GM23338 (cell line): ENCODE data around the gene INTS2. TPM values are rescaled to one million over a fixed set of nuclear protein-coding genes. Genes with fewer than 3 reads are reported as not detected.

Source experiments
- ATAC-seq: fragments of 200-7000 bp; cut with Tn5 transposase; 3 replicates; pipeline ENCODE4 v1.9.1; 2020
- DNase-seq: peaks from one replicate; pipeline ENCODE4 v3.0.0-alpha.2; 2015; ENCODE audit warnings: low spot score
- H2AFZ ChIP-seq: fragments of 200-600 bp; sonication (generic); 2 replicates; pipeline ENCODE4 v1.8.0; 2016; ENCODE audit warnings: antibody characterized with exemption, mild to moderate bottlenecking, moderate library complexity
- H3F3A ChIP-seq: fragments of 200-600 bp; sonication (generic); replicated peaks from 2 replicates; pipeline ENCODE4 v1.8.0; 2017; ENCODE audit warnings: antibody characterized with exemption, mixed run types, low read depth
- H3K27ac ChIP-seq: fragments of 200-600 bp; sonication (generic); 2 replicates; pipeline ENCODE4 v1.6.1; 2016; ENCODE audit warnings: low read depth
- H3K27me3 ChIP-seq: fragments of 200-600 bp; sonication (generic); 2 replicates; pipeline ENCODE4 v1.8.0; 2016; ENCODE audit warnings: mild to moderate bottlenecking, mixed run types, moderate library complexity; ENCODE audit not compliant: insufficient read depth
- H3K36me3 ChIP-seq: fragments of 200-600 bp; sonication (generic); 2 replicates; pipeline ENCODE4 v1.8.0; 2016; ENCODE audit warnings: mild to moderate bottlenecking; ENCODE audit not compliant: insufficient read depth
- H3K4me1 ChIP-seq: fragments of 200-600 bp; sonication (generic); 2 replicates; pipeline ENCODE4 v1.8.0; 2016; ENCODE audit warnings: mild to moderate bottlenecking, moderate library complexity; ENCODE audit not compliant: insufficient read depth
- H3K4me2 ChIP-seq: fragments of 200-600 bp; sonication (generic); 2 replicates; pipeline ENCODE4 v1.7.1; 2017; ENCODE audit warnings: mixed run types
- H3K4me3 ChIP-seq: fragments of 200-600 bp; sonication (generic); 2 replicates; pipeline ENCODE4 v1.6.1; 2016; ENCODE audit warnings: mixed run types
- H3K79me2 ChIP-seq: fragments of 200-600 bp; sonication (generic); replicated peaks from 2 replicates; pipeline ENCODE4 v1.8.0; 2017; ENCODE audit warnings: mild to moderate bottlenecking; ENCODE audit not compliant: insufficient read depth
- H3K9me2 ChIP-seq: fragments of 200-600 bp; sonication (generic); 2 replicates; pipeline ENCODE4 v1.8.0; 2017; ENCODE audit not compliant: insufficient read depth
- H4K20me1 ChIP-seq: fragments of 200-600 bp; sonication (generic); replicated peaks from 2 replicates; pipeline ENCODE4 v1.8.0; 2017; ENCODE audit warnings: mild to moderate bottlenecking; ENCODE audit not compliant: insufficient read depth
- H3K27ac Mint-ChIP-seq: 2 replicates; pipeline ENCODE4 v1.8.0; 2020; ENCODE audit warnings: inconsistent platforms, mild to moderate bottlenecking, moderate library complexity, mixed read lengths
- H3K27me3 Mint-ChIP-seq: 3 replicates; pipeline ENCODE4 v1.8.0; 2022; ENCODE audit warnings: low read depth, mild to moderate bottlenecking, moderate library complexity, mixed read lengths, inconsistent platforms; ENCODE audit not compliant: insufficient read depth, poor library complexity
- H3K36me3 Mint-ChIP-seq: 3 replicates; pipeline ENCODE4 v1.8.0; 2021; ENCODE audit warnings: low read depth, mild to moderate bottlenecking, inconsistent platforms, moderate library complexity, mixed read lengths
- H3K4me1 Mint-ChIP-seq: 3 replicates; pipeline ENCODE4 v1.8.0; 2020; ENCODE audit warnings: mild to moderate bottlenecking, inconsistent platforms, mixed read lengths
- H3K4me3 Mint-ChIP-seq: 3 replicates; pipeline ENCODE4 v1.8.0; 2021; ENCODE audit warnings: moderate library complexity, mild to moderate bottlenecking, inconsistent platforms, mixed read lengths
- H3K9me3 Mint-ChIP-seq: 3 replicates; pipeline ENCODE4 v1.8.0; 2020; ENCODE audit warnings: moderate library complexity, mild to moderate bottlenecking, inconsistent platforms, mixed read lengths
- CREB1 ChIP-seq: fragments of 250-450 bp; sonication (Bioruptor Pico); IDR thresholded peaks from 2 replicates; pipeline ENCODE4 v1.5.0; 2020; ENCODE audit warnings: low read depth, mild to moderate bottlenecking, moderate library complexity
- EZH2 ChIP-seq: fragments of 200-600 bp; sonication (generic); IDR thresholded peaks from one replicate; pipeline ENCODE4 v1.8.0; 2017; ENCODE audit warnings: antibody characterized with exemption, mild to moderate bottlenecking, low read depth; ENCODE audit not compliant: unreplicated experiment
- EZH2phosphoT487 ChIP-seq: fragments of 200-600 bp; sonication (generic); IDR thresholded peaks from one replicate; pipeline ENCODE4 v1.8.1; 2018; ENCODE audit warnings: antibody characterized with exemption; ENCODE audit not compliant: unreplicated experiment
- JUNB ChIP-seq: IDR thresholded peaks from one replicate; pipeline ENCODE4 v1.6.1; 2016; ENCODE audit warnings: antibody characterized with exemption; ENCODE audit not compliant: unreplicated experiment
- NANOG ChIP-seq: IDR thresholded peaks from 2 replicates; pipeline ENCODE4 v1.6.1; 2016; ENCODE audit warnings: antibody characterized with exemption, borderline replicate concordance
- POLR2AphosphoS5 ChIP-seq: IDR thresholded peaks from 2 replicates; pipeline ENCODE4 v1.6.1; 2016; ENCODE audit warnings: antibody characterized with exemption, low read depth
- STAT1 ChIP-seq: IDR thresholded peaks from one replicate; pipeline ENCODE4 v1.6.1; 2016; ENCODE audit warnings: antibody characterized with exemption; ENCODE audit not compliant: unreplicated experiment
- ZNF114 ChIP-seq: fragments of 250-450 bp; sonication (Bioruptor Pico); IDR thresholded peaks from 2 replicates; pipeline ENCODE4 v1.5.0; 2020; ENCODE audit warnings: mild to moderate bottlenecking, moderate library complexity
- ZNF331 ChIP-seq: fragments of 250-450 bp; sonication (Bioruptor Pico); IDR thresholded peaks from 2 replicates; pipeline ENCODE4 v1.5.0; 2020; ENCODE audit warnings: low read depth, mild to moderate bottlenecking, moderate library complexity
- polyA plus RNA-seq: library from polyadenylated mRNA; unstranded; fragments of >200 nt; fragmentation: Nextera tagmentation; extraction: Ambion mirVana; gene quantifications from 2 replicates; pipeline ENCODE4 v1.2.1, GENCODE V29; 2016
- total RNA-seq: library from RNA; depleted of rRNA; stranded (reverse); fragments of >200 nt; shearing (Covaris generic); gene quantifications from 2 replicates; pipeline ENCODE4 v1.2.3, GENCODE V29; 2014
- TF ChIP-seq, protein P1 (sequence below), 2 experiments: fragments of 200-600 bp in 1 of 2; sonication (generic) in 1 of 2; conservative IDR thresholded peaks; 2 replicates each; pipeline versions ENCODE4 v1.5.1 to v1.6.1; 2016 to 2017; ENCODE audit warnings: antibody characterized with exemption in 2 of 2, low read depth in 2 of 2, mild to moderate bottlenecking in 2 of 2, moderate library complexity in 1 of 2
- TF ChIP-seq, protein P2 (sequence below): IDR thresholded peaks from one replicate; pipeline ENCODE4 v1.6.1; 2018; ENCODE audit warnings: antibody characterized with exemption; ENCODE audit not compliant: unreplicated experiment
- TF ChIP-seq, protein P3 (sequence below): fragments of 250-450 bp; sonication (Bioruptor Pico); IDR thresholded peaks from 2 replicates; pipeline ENCODE4 v1.5.0; 2020; ENCODE audit warnings: mild to moderate bottlenecking, moderate library complexity
- TF ChIP-seq, protein P4 (sequence below): IDR thresholded peaks from 2 replicates; pipeline ENCODE4 v1.6.1; 2016; ENCODE audit warnings: antibody characterized with exemption

The INTS2 gene
- total and polyA plus RNA-seq, 2 experiments from 2014 or later: 5.9 to 31.6 TPM

DNA sequence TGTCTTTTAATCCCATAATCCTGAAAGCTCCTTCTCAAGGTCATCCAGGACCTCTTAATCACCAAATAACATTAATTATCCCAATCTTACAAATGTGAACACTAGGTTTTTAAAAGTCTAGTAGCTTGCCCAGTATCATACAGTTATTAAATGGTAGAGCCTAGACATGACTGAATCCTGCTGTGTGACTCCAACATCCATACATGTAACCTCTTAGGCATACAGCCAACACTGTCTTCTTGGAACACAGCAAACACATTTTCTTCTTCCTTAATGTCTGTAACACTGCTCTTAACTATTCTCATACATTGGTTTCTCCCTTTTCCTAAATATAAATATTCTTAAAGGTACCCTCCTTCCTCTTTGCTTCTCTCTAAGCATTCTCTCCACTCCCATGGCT is 78.1 kb downstream of the INTS2 start:
- Histone ChIP-seq H3K4me2 (no peak overlapping the region), H3K4me1 (no peaks in the 10 kb centered on the region), H3K79me2 (no peaks in the 10 kb centered on the region), H3K27me3 (no peaks in the 10 kb centered on the region), H3K4me3 (no peak overlapping the region), H3K27ac (no peak overlapping the region), H3K9me2 (no peaks in the 10 kb centered on the region), H2AFZ (no peak overlapping the region), H3K36me3 (peaks cover 17% of the 10 kb centered on the region; the same call in 1 of the 2 replicates), H4K20me1 (no peaks in the 10 kb centered on the region), H3F3A (no peaks in the 10 kb centered on the region)
- TF ChIP-seq, protein P1, sequence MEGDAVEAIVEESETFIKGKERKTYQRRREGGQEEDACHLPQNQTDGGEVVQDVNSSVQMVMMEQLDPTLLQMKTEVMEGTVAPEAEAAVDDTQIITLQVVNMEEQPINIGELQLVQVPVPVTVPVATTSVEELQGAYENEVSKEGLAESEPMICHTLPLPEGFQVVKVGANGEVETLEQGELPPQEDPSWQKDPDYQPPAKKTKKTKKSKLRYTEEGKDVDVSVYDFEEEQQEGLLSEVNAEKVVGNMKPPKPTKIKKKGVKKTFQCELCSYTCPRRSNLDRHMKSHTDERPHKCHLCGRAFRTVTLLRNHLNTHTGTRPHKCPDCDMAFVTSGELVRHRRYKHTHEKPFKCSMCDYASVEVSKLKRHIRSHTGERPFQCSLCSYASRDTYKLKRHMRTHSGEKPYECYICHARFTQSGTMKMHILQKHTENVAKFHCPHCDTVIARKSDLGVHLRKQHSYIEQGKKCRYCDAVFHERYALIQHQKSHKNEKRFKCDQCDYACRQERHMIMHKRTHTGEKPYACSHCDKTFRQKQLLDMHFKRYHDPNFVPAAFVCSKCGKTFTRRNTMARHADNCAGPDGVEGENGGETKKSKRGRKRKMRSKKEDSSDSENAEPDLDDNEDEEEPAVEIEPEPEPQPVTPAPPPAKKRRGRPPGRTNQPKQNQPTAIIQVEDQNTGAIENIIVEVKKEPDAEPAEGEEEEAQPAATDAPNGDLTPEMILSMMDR (conservative IDR thresholded peaks at IDR 0.05; ENCODE audit: low read depth in 2 of 2): no peak
- TF ChIP-seq EZH2 (no peak), ZNF331 (CRISPR knock-in tag) (no peak), JUNB (no peak), ZNF114 (CRISPR knock-in tag) (no peak), EZH2phosphoT487 (no peak), STAT1 (no peak), CREB1 (CRISPR knock-in tag) (no peak), NANOG (no peak), POLR2AphosphoS5 (no peak)
- TF ChIP-seq, protein P2, sequence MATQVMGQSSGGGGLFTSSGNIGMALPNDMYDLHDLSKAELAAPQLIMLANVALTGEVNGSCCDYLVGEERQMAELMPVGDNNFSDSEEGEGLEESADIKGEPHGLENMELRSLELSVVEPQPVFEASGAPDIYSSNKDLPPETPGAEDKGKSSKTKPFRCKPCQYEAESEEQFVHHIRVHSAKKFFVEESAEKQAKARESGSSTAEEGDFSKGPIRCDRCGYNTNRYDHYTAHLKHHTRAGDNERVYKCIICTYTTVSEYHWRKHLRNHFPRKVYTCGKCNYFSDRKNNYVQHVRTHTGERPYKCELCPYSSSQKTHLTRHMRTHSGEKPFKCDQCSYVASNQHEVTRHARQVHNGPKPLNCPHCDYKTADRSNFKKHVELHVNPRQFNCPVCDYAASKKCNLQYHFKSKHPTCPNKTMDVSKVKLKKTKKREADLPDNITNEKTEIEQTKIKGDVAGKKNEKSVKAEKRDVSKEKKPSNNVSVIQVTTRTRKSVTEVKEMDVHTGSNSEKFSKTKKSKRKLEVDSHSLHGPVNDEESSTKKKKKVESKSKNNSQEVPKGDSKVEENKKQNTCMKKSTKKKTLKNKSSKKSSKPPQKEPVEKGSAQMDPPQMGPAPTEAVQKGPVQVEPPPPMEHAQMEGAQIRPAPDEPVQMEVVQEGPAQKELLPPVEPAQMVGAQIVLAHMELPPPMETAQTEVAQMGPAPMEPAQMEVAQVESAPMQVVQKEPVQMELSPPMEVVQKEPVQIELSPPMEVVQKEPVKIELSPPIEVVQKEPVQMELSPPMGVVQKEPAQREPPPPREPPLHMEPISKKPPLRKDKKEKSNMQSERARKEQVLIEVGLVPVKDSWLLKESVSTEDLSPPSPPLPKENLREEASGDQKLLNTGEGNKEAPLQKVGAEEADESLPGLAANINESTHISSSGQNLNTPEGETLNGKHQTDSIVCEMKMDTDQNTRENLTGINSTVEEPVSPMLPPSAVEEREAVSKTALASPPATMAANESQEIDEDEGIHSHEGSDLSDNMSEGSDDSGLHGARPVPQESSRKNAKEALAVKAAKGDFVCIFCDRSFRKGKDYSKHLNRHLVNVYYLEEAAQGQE: no peak
- TF ChIP-seq, protein P3, sequence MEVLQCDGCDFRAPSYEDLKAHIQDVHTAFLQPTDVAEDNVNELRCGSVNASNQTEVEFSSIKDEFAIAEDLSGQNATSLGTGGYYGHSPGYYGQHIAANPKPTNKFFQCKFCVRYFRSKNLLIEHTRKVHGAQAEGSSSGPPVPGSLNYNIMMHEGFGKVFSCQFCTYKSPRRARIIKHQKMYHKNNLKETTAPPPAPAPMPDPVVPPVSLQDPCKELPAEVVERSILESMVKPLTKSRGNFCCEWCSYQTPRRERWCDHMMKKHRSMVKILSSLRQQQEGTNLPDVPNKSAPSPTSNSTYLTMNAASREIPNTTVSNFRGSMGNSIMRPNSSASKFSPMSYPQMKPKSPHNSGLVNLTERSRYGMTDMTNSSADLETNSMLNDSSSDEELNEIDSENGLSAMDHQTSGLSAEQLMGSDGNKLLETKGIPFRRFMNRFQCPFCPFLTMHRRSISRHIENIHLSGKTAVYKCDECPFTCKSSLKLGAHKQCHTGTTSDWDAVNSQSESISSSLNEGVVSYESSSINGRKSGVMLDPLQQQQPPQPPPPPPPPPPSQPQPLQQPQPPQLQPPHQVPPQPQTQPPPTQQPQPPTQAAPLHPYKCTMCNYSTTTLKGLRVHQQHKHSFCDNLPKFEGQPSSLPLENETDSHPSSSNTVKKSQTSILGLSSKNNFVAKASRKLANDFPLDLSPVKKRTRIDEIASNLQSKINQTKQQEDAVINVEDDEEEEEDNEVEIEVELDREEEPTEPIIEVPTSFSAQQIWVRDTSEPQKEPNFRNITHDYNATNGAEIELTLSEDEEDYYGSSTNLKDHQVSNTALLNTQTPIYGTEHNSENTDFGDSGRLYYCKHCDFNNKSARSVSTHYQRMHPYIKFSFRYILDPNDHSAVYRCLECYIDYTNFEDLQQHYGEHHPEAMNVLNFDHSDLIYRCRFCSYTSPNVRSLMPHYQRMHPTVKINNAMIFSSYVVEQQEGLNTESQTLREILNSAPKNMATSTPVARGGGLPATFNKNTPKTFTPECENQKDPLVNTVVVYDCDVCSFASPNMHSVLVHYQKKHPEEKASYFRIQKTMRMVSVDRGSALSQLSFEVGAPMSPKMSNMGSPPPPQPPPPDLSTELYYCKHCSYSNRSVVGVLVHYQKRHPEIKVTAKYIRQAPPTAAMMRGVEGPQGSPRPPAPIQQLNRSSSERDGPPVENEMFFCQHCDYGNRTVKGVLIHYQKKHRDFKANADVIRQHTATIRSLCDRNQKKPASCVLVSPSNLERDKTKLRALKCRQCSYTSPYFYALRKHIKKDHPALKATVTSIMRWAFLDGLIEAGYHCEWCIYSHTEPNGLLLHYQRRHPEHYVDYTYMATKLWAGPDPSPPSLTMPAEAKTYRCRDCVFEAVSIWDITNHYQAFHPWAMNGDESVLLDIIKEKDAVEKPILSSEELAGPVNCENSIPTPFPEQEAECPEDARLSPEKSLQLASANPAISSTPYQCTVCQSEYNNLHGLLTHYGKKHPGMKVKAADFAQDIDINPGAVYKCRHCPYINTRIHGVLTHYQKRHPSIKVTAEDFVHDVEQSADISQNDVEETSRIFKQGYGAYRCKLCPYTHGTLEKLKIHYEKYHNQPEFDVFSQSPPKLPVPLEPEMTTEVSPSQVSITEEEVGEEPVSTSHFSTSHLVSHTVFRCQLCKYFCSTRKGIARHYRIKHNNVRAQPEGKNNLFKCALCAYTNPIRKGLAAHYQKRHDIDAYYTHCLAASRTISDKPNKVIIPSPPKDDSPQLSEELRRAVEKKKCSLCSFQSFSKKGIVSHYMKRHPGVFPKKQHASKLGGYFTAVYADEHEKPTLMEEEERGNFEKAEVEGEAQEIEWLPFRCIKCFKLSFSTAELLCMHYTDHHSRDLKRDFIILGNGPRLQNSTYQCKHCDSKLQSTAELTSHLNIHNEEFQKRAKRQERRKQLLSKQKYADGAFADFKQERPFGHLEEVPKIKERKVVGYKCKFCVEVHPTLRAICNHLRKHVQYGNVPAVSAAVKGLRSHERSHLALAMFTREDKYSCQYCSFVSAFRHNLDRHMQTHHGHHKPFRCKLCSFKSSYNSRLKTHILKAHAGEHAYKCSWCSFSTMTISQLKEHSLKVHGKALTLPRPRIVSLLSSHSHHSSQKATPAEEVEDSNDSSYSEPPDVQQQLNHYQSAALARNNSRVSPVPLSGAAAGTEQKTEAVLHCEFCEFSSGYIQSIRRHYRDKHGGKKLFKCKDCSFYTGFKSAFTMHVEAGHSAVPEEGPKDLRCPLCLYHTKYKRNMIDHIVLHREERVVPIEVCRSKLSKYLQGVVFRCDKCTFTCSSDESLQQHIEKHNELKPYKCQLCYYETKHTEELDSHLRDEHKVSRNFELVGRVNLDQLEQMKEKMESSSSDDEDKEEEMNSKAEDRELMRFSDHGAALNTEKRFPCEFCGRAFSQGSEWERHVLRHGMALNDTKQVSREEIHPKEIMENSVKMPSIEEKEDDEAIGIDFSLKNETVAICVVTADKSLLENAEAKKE (CRISPR knock-in tag): no peak
- TF ChIP-seq, protein P4, sequence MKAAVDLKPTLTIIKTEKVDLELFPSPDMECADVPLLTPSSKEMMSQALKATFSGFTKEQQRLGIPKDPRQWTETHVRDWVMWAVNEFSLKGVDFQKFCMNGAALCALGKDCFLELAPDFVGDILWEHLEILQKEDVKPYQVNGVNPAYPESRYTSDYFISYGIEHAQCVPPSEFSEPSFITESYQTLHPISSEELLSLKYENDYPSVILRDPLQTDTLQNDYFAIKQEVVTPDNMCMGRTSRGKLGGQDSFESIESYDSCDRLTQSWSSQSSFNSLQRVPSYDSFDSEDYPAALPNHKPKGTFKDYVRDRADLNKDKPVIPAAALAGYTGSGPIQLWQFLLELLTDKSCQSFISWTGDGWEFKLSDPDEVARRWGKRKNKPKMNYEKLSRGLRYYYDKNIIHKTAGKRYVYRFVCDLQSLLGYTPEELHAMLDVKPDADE: no peak
- H3K27ac Mint-ChIP-seq: no peak overlapping the region
- H3K27me3 Mint-ChIP-seq: no peaks in the 10 kb centered on the region
- no peaks in the 10 kb centered on the region for H3K9me3 Mint-ChIP-seq
- H3K4me1 Mint-ChIP-seq: no peaks in the 10 kb centered on the region
- ATAC-seq (no peak), DNase-seq (no peak)
- H3K36me3 Mint-ChIP-seq: peaks cover 40% of the 10 kb centered on the region
- no peak overlapping the region for H3K4me3 Mint-ChIP-seq
